Stomach (tissue), 9 donors: ENCODE data around the gene TNFAIP6. TPM values are rescaled to one million over a fixed set of nuclear protein-coding genes. Genes with fewer than 3 reads are reported as not detected.

Experiments used
- DNase-seq, 2 donors: peaks; one replicate each; pipeline versions ENCODE4 v3.0.0 to v3.0.0-alpha.2; 2013 to 2019
- H3K27ac ChIP-seq, 5 donors: fragments of 200-600 bp in 4 of 5; sonication (generic) in 4 of 5; one replicate each; pipeline ENCODE4 v1.5.1; 2013 to 2019; ENCODE audit warnings: mild to moderate bottlenecking in 1 of 5, moderate library complexity in 1 of 5
- H3K27me3 ChIP-seq, 3 donors: fragments of 200-600 bp; sonication (generic); one replicate each; pipeline ENCODE4 v1.5.1; 2017 to 2019; ENCODE audit warnings: mixed run types in 1 of 3
- H3K36me3 ChIP-seq, 4 donors: fragments of 200-600 bp; sonication (generic); 1 replicate in 3 of 4; 2 replicates in 1 of 4; pipeline ENCODE4 v1.5.1; 2016 to 2019
- H3K4me1 ChIP-seq, 4 donors: fragments of 200-600 bp; sonication (generic); one replicate each; pipeline ENCODE4 v1.5.1; 2016 to 2019
- H3K4me3 ChIP-seq, 4 donors: fragments of 200-600 bp; sonication (generic) in 3 of 4; one replicate each; pipeline ENCODE4 v1.5.1; 2016 to 2019; ENCODE audit warnings: mild to moderate bottlenecking in 1 of 4
- H3K9me3 ChIP-seq, 4 donors: fragments of 200-600 bp; sonication (generic); one replicate each; pipeline ENCODE4 v1.5.1; 2016 to 2019
- EP300 ChIP-seq: sonication (generic); formaldehyde crosslinking; IDR thresholded peaks from one replicate; pipeline ENCODE4 v1.6.1; 2017; ENCODE audit warnings: antibody characterized with exemption
- POLR2A ChIP-seq, 4 donors: fragments of 450-650 bp; IDR thresholded peaks; one replicate each; pipeline ENCODE4 v1.6.1; 2016; ENCODE audit warnings: antibody characterized with exemption in 4 of 4, control low read depth in 2 of 4, mild to moderate bottlenecking in 1 of 4, moderate library complexity in 1 of 4
- POLR2AphosphoS5 ChIP-seq, 3 donors: sonication (generic); formaldehyde crosslinking; IDR thresholded peaks; one replicate each; pipeline ENCODE4 v1.6.1; 2016; ENCODE audit warnings: antibody characterized with exemption in 3 of 3
- WGBS, 5 donors: extraction: QIAGEN DNeasy Blood & Tissue Kit in 3 of 5; methylation state at CpG; one replicate each; pipeline versions ENCODE4 v1.1.5 to v1.1.7; 2013 to 2018; 5-methylcytosine and 5-hydroxymethylcytosine counted together
- intact Hi-C: fragments of 100-400 bp; cut with DNase I; formaldehyde crosslinking; loops from one replicate; pipeline ENCODE4 v1.15.1; 2023; ENCODE audit warnings: low total_unique reads
- polyA plus RNA-seq, 3 donors: library from polyadenylated mRNA; stranded (reverse); fragments of 200-250 nt; gene quantifications; one replicate each; pipeline ENCODE4 v1.2.3, GENCODE V29; 2013
- total RNA-seq, 5 donors: library from RNA; depleted of rRNA; stranded (reverse); fragments of >200 nt; gene quantifications; one replicate each; pipeline versions ENCODE4 v1.1.0 to v1.2.3, GENCODE V29; 2014 to 2016
- TF ChIP-seq, protein P1 (sequence below), 7 experiments: fragments of 450-650 bp in 4 of 7; fragments of 200-600 bp in 3 of 7; sonication (generic) in 3 of 7; IDR thresholded peaks; one replicate each; pipeline ENCODE4 v1.5.1; 2016 to 2019; ENCODE audit warnings: antibody characterized with exemption in 7 of 7, control low read depth in 2 of 7, mild to moderate bottlenecking in 1 of 7
- donor health status: healthy with polysubstance abuse.
- donor health status: Bipolar disorder and iron deficiency.
- donor health status: healthy.

Gene TNFAIP6
- total and polyA plus RNA-seq, 8 donors, result 0.73 to 10.5 (median 5.1) TPM; not detected in 2

DNA sequence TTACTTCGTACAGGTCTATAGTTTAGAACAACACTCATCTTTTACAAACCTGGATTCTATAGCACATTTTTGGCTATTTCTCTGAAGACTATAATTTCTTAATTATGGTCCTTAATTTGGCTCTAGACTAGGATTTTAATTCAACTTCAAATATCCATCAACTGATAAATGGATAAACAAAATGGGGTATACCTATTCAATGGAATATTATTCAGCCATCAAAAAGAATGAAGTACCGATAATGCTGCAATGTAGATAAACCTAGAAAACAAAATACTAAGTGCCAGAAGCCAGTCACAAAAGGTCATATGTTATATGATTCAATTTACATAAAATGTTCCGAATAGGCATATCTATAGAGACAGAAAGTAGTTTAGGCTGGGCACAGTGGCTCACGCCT, 37.1 kb downstream of the TNFAIP6 start:
- no peaks in the 10 kb centered on the region for H3K9me3 ChIP-seq
- no peak overlapping the region for H3K4me3 ChIP-seq
- intact Hi-C loops, result no loop called here
- WGBS, 5 donors, result 78 to 96% (median 90%) methylated on average over 4 of the region's 4 CpGs
- no peaks in the 10 kb centered on the region for H3K27me3 ChIP-seq
- TF ChIP-seq, protein P1, sequence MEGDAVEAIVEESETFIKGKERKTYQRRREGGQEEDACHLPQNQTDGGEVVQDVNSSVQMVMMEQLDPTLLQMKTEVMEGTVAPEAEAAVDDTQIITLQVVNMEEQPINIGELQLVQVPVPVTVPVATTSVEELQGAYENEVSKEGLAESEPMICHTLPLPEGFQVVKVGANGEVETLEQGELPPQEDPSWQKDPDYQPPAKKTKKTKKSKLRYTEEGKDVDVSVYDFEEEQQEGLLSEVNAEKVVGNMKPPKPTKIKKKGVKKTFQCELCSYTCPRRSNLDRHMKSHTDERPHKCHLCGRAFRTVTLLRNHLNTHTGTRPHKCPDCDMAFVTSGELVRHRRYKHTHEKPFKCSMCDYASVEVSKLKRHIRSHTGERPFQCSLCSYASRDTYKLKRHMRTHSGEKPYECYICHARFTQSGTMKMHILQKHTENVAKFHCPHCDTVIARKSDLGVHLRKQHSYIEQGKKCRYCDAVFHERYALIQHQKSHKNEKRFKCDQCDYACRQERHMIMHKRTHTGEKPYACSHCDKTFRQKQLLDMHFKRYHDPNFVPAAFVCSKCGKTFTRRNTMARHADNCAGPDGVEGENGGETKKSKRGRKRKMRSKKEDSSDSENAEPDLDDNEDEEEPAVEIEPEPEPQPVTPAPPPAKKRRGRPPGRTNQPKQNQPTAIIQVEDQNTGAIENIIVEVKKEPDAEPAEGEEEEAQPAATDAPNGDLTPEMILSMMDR (IDR thresholded peaks at IDR 0.05), result no peak
- no peak for TF ChIP-seq POLR2A (IDR thresholded peaks at IDR 0.05)
- no peak for TF ChIP-seq POLR2AphosphoS5 (IDR thresholded peaks at IDR 0.05)
- TF ChIP-seq EP300, result no peak
- DNase-seq, result no peak
- no peaks in the 10 kb centered on the region for H3K4me1 ChIP-seq
- H3K27ac ChIP-seq, result no peak overlapping the region
- H3K36me3 ChIP-seq, result no peaks in the 10 kb centered on the region

DNA sequence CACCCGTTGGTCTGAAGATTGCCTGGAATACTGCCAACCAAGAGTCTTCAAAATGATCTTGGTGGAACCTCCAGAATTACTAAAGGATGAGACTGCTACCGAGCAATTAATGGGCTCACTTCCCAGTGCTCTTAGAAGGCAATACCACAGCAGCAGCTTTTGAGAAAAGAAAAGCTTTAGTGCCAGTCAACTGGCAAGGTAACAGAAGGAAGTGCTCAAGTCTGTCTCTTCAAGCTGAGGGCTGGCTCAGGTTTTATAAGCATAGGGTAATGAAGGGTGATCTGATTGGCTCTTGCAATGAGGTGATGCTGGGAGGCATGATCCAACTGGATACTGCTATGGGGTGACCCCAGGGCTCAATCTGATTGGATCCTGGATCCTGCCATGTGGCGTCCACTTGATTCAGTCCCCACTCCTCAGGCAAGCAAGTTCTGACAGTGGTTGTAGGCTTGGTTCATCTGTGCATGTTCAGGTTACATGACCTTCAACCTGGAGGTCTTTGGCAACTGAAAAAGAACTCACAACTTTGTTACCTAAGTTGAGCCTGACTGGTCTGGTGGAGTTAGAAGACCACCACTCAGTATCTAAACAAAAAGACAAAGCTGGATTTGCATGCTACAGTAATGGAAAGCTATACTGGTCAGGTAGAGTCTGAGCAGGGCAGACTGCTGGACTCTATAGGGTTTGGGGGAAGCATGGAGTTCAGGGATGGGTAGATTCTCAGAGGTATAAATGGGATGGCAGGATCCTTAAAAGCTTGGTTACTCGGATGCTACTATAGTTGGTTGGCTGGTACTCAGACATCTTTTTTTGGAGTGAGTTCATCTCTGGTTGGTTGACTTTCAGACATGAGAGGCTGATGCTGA, 38.4 kb downstream of the TNFAIP6 start:
- Histone ChIP-seq H3K36me3 (no peaks in the 10 kb centered on the region), H3K9me3 (no peaks in the 10 kb centered on the region), H3K4me3 (no peak overlapping the region), H3K4me1 (no peaks in the 10 kb centered on the region), H3K27me3 (no peaks in the 10 kb centered on the region), H3K27ac (no peak overlapping the region)
- no peak for DNase-seq
- intact Hi-C loops, result no loop called here
- 88 to 91% (median 89%) methylated on average over 3 to 4 of the region's 4 CpGs for WGBS, 5 donors
- TF ChIP-seq EP300, result no peak
- no peak for TF ChIP-seq POLR2A (IDR thresholded peaks at IDR 0.05)
- no peak for TF ChIP-seq POLR2AphosphoS5 (IDR thresholded peaks at IDR 0.05)
- TF ChIP-seq, protein P1 (IDR thresholded peaks at IDR 0.05), result no peak

DNA sequence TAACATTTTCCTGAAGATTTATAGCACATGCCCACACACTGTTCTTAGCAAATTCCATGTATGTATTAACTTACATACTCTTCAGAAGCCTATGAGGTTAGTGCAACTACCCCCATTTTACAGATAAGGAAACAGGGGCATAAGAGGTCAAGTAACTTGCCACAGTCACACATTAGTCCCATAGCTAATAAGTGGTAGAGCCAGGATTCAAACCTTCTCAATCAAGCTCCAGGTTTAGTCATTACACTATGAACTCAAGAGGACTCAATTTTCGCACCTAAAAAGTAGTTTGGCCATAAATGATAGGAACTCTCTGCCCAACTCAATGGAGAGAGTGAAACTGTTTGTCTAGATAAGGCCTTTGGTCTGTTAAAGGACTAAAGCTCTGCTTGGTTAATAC, 42.6 kb downstream of the TNFAIP6 start:
- TF ChIP-seq POLR2A (IDR thresholded peaks at IDR 0.05) (no peak), EP300 (no peak), POLR2AphosphoS5 (IDR thresholded peaks at IDR 0.05) (no peak)
- TF ChIP-seq, protein P1 (IDR thresholded peaks at IDR 0.05), result no peak
- Histone ChIP-seq H3K27me3 (no peaks in the 10 kb centered on the region), H3K27ac (no peak overlapping the region), H3K4me3 (no peak overlapping the region), H3K9me3 (no peaks in the 10 kb centered on the region), H3K36me3 (no peaks in the 10 kb centered on the region), H3K4me1 (no peaks in the 10 kb centered on the region)
- WGBS, 5 donors, result 90 to 100% (median 96%) methylated on average over 1 of the region's 1 CpG
- intact Hi-C loops, result no loop called here
- DNase-seq, result no peak

GRCh38 chr2:151401149-151401548, 43.8 kb downstream of the TNFAIP6 start:
- no peak overlapping the region for H3K27ac ChIP-seq
- no peak for DNase-seq
- WGBS, 5 donors, result 92 to 98% (median 93%) methylated on average over 5 of the region's 5 CpGs
- intact Hi-C loops, result no loop called here
- H3K36me3 ChIP-seq, result no peaks in the 10 kb centered on the region
- H3K4me1 ChIP-seq, result no peaks in the 10 kb centered on the region
- no peaks in the 10 kb centered on the region for H3K27me3 ChIP-seq
- H3K4me3 ChIP-seq, result no peak overlapping the region
- no peaks in the 10 kb centered on the region for H3K9me3 ChIP-seq
- no peak for TF ChIP-seq POLR2AphosphoS5 (IDR thresholded peaks at IDR 0.05)
- TF ChIP-seq, protein P1 (IDR thresholded peaks at IDR 0.05), result no peak
- TF ChIP-seq POLR2A (IDR thresholded peaks at IDR 0.05), result no peak
- TF ChIP-seq EP300, result no peak
